H1 (cell line): ENCODE results near the gene BRD4. TPM values are rescaled to one million over a fixed set of nuclear protein-coding genes. Genes with fewer than 3 reads are reported as not detected.

ENCODE experiments used
- ATF3 ChIP-seq: IDR thresholded peaks from 2 replicates; pipeline ENCODE4 v1.6.1; 2011; ENCODE audit warnings: low read depth, mild to moderate bottlenecking, low read length; ENCODE audit not compliant: insufficient read depth
- BACH1 ChIP-seq: IDR thresholded peaks from 2 replicates; pipeline ENCODE4 v1.6.1; 2012; ENCODE audit warnings: low read length, improper control_type of control experiment
- GABPA ChIP-seq: IDR thresholded peaks from 2 replicates; pipeline ENCODE4 v1.6.1; 2011; ENCODE audit warnings: mild to moderate bottlenecking, low read length, moderate library complexity, borderline replicate concordance; ENCODE audit not compliant: insufficient read depth
- HDAC6 ChIP-seq: IDR thresholded peaks from one replicate; pipeline ENCODE4 v1.7.1; 2012; ENCODE audit warnings: low read depth, mild to moderate bottlenecking, inconsistent platforms, low read length, moderate library complexity
- JUND ChIP-seq: IDR thresholded peaks from 2 replicates; pipeline ENCODE4 v1.6.1; 2011; ENCODE audit warnings: mild to moderate bottlenecking, improper control_type of control experiment, low read length
- MAX ChIP-seq: IDR thresholded peaks from 2 replicates; pipeline ENCODE4 v1.6.1; 2012; ENCODE audit warnings: inconsistent platforms
- NANOG ChIP-seq: IDR thresholded peaks from 2 replicates; pipeline ENCODE4 v1.6.1; 2011; ENCODE audit warnings: low read length, low read depth, mild to moderate bottlenecking, inconsistent platforms; ENCODE audit not compliant: insufficient read depth, poor library complexity, severe bottlenecking
- NRF1 ChIP-seq: IDR thresholded peaks from 2 replicates; pipeline ENCODE4 v1.6.1; 2011; ENCODE audit warnings: mild to moderate bottlenecking, low read depth, low read length, improper control_type of control experiment
- PHF8 ChIP-seq: fragments of 200-600 bp; sonication (generic); conservative IDR thresholded peaks from 2 replicates; pipeline ENCODE4 v1.7.1; 2012; ENCODE audit warnings: low read depth, mild to moderate bottlenecking, inconsistent platforms, low read length, moderate library complexity
- POLR2A ChIP-seq, 2 experiments: IDR thresholded peaks; 1 replicate in 1 of 2; 2 replicates in 1 of 2; pipeline ENCODE4 v1.6.1; 2011; ENCODE audit warnings: low read depth in 2 of 2, low read length in 2 of 2, mild to moderate bottlenecking in 2 of 2; ENCODE audit errors: control extremely low read depth in 1 of 2
- RAD21 ChIP-seq, 2 experiments: IDR thresholded peaks in 1 of 2; conservative IDR thresholded peaks in 1 of 2; 2 replicates each; pipeline ENCODE4 v1.6.1; 2011; ENCODE audit warnings: low read depth in 2 of 2, low read length in 2 of 2, improper control_type of control experiment in 1 of 2, inconsistent platforms in 1 of 2, mild to moderate bottlenecking in 1 of 2, moderate library complexity in 1 of 2
- RXRA ChIP-seq: IDR thresholded peaks from 2 replicates; pipeline ENCODE4 v1.6.1; 2011; ENCODE audit warnings: low read depth, mild to moderate bottlenecking, low read length, moderate library complexity; ENCODE audit not compliant: insufficient read depth
- SP2 ChIP-seq: IDR thresholded peaks from 2 replicates; pipeline ENCODE4 v1.6.1; 2012; ENCODE audit warnings: mild to moderate bottlenecking, low read length, inconsistent platforms
- SUZ12 ChIP-seq: fragments of 200-600 bp; sonication (generic); IDR thresholded peaks from 2 replicates; pipeline ENCODE4 v1.6.1; 2012; ENCODE audit warnings: mild to moderate bottlenecking, inconsistent platforms, low read length, moderate library complexity, mixed read lengths
- TAF1 ChIP-seq: IDR thresholded peaks from 2 replicates; pipeline ENCODE4 v1.6.1; 2011; ENCODE audit warnings: mild to moderate bottlenecking, low read depth, low read length
- YY1 ChIP-seq: IDR thresholded peaks from 2 replicates; pipeline ENCODE4 v1.6.1; 2011; ENCODE audit warnings: low read depth, mild to moderate bottlenecking, low read length
- polyA plus RNA-seq, 7 experiments: library from polyadenylated mRNA; depleted of rRNA in 3 of 7; stranded (reverse) in 5 of 7; unstranded in 2 of 7; fragments of >200 nt in 5 of 7; fragments of 200-250 nt in 2 of 7; gene quantifications; 1 replicate in 5 of 7; 2 replicates in 1 of 7; 4 replicates in 1 of 7; pipeline versions ENCODE4 v1.2.1 to v1.2.3, GENCODE V29; 2011 to 2013; ENCODE audit warnings: missing spikeins in 2 of 7, mixed read lengths in 2 of 7
- total RNA-seq: library from RNA; stranded (reverse); fragmentation: NEBNext Ultra II Directional; extraction: Animal tissue kit (Norgen Biotek cat#: 25700); gene quantifications from 2 replicates; pipeline ENCODE4 v1.2.1, GENCODE V29; 2021
- TF ChIP-seq, protein P1 (sequence below): IDR thresholded peaks from 2 replicates; pipeline ENCODE4 v1.6.1; 2011; ENCODE audit warnings: low read length, improper control_type of control experiment

The BRD4 gene
- total and polyA plus RNA-seq, 2 of the 8 experiments (the other 6 are each of a cell fraction or from before 2014, with no cell fraction given): 14.1 to 146 TPM

- TF ChIP-seq PHF8 (peak; percentile 19), MAX (peak; percentile 47; the same call in 1 of the 2 replicates), POLR2A (IDR thresholded peaks at IDR 0.05; ENCODE audit: control extremely low read depth in 1 of 2, low read depth in 2 of 2, low read length in 2 of 2) (no peak), NANOG (no peak), SP2 (no peak), ATF3 (no peak), NRF1 (no peak), GABPA (no peak), BACH1 (no peak), RXRA (no peak), HDAC6 (no peak), RAD21 (IDR thresholded peaks at IDR 0.05 in 1 of 2, conservative IDR thresholded peaks at IDR 0.05 in 1 of 2; ENCODE audit: low read depth in 2 of 2, low read length in 2 of 2) (no peak), YY1 (no peak), JUND (no peak), TAF1 (no peak), SUZ12 (no peak)
- TF ChIP-seq, protein P1, sequence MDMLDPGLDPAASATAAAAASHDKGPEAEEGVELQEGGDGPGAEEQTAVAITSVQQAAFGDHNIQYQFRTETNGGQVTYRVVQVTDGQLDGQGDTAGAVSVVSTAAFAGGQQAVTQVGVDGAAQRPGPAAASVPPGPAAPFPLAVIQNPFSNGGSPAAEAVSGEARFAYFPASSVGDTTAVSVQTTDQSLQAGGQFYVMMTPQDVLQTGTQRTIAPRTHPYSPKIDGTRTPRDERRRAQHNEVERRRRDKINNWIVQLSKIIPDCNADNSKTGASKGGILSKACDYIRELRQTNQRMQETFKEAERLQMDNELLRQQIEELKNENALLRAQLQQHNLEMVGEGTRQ: no peak
Measured at GRCh38 chr19:15379999-15380647, 47.8 kb upstream of the BRD4 start (continued).
